GM19025 (cell line): ENCODE results near the gene MRPL28.

Source experiments
- ATAC-seq: cut with Tn5 transposase; IDR thresholded peaks from one replicate; pipeline ENCODE4 v1.9.1; 2021; ENCODE audit warnings: mild to moderate bottlenecking, low read depth, moderate library complexity; ENCODE audit not compliant: unreplicated experiment

The MRPL28 gene

DNA sequence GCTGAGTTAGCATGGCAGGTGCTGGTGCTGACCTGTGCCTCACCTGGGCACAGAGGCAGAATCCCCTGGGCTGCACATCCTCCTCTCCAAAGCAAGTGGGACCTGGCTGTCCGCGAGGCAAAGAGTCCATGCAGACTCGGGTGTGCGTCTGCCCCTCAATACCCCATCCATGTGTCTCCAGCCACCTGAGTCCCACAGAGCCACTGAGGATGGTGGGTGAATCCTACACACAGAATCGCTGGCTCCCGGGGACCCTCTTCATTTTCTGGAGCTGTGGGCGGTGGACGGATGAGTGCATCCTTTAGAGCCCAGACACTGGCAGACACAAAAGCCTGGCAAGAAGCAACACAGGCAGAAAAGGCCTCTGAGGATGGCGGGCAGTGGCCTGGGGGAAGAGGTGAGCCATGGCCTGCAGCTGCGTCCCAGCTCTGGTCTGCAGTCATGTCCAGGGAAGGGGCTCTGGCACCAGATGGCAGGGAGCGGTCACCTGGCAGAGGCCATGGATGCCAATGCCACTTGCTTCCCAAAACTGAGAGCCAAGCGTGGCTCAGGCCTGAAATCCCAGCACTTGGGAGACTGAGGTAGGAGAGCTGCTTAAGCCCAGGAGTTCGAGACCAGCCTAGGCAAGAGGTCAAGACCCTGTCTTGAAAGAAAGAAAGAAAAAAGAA is 47.7 kb downstream of the MRPL28 start:
- ATAC-seq = no peak

- ATAC-seq = no peak
Measured at GRCh38 chr16:321532-321931, 48.8 kb downstream of the MRPL28 start.

GRCh38 chr16:320206-320605 is 50.1 kb downstream of the MRPL28 start:
- no peak for ATAC-seq

DNA sequence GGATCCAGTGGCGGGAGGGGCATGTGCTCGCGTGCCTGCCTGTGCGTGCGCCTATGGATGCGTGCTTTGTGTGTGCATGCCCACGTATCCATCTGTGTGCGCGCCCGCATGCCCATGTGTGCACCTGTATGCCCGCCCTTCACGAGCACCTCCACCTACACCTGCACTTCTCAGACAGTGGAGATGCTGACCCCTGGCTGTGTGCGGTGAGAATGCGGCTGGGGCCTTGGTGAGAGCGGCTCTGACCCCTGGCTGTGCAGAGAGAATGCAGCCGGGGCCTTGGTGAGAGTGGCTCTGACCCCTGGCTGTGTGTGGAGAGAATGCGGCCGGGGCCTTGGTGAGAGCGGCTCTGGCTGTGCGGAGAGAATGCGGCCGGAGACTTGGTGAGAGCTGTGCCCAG is 51.7 kb downstream of the MRPL28 start:
- no peak for ATAC-seq

GRCh38 chr16:317583-317982 is 52.8 kb downstream of the MRPL28 start:
- ATAC-seq = no peak
